Measurements from ENCODE around the gene PABPN1.

Gene PABPN1

GRCh38 chr14:23345987-23346692 lies 24.9 kb downstream of the PABPN1 start:
- H3K4me1 ChIP-seq (ENCODE audit: control insufficient read depth, insufficient read depth, low read length), result no peaks in the 10 kb centered on the region
- H3K4me3 ChIP-seq (ENCODE audit: low read length), result no peak overlapping the region
- H3K36me3 ChIP-seq (ENCODE audit: control insufficient read depth, insufficient read depth, low read length, severe bottlenecking), result no peaks in the 10 kb centered on the region
- H3K27me3 ChIP-seq (replicated peaks; ENCODE audit: control insufficient read depth, insufficient read depth, low read length), result peaks cover 10% of the 10 kb centered on the region
- no peak for DNase-seq (ENCODE audit: low read depth)
- H3K9me3 ChIP-seq (ENCODE audit: control insufficient read depth, low read length), result no peaks in the 10 kb centered on the region
- H3K9ac ChIP-seq (ENCODE audit: low read length), result no peak overlapping the region

GRCh38 chr14:23346693-23347405 lies 25.6 kb downstream of the PABPN1 start:
- no peak overlapping the region for H3K4me3 ChIP-seq (ENCODE audit: low read length)
- H3K27me3 ChIP-seq (replicated peaks; ENCODE audit: control insufficient read depth, insufficient read depth, low read length), result peaks cover 13% of the 10 kb centered on the region
- no peaks in the 10 kb centered on the region for H3K36me3 ChIP-seq (ENCODE audit: control insufficient read depth, insufficient read depth, low read length, severe bottlenecking)
- no peak for DNase-seq (ENCODE audit: low read depth)
- no peak overlapping the region for H3K9ac ChIP-seq (ENCODE audit: low read length)
- H3K9me3 ChIP-seq (ENCODE audit: control insufficient read depth, low read length), result no peaks in the 10 kb centered on the region
- H3K4me1 ChIP-seq (ENCODE audit: control insufficient read depth, insufficient read depth, low read length), result no peaks in the 10 kb centered on the region

- Histone ChIP-seq H3K4me1 (ENCODE audit: control insufficient read depth, insufficient read depth, low read length) (peaks cover 3% of the 10 kb centered on the region), H3K27me3 (replicated peaks; ENCODE audit: control insufficient read depth, insufficient read depth, low read length) (peaks cover 9% of the 10 kb centered on the region), H3K4me3 (ENCODE audit: low read length) (no peak overlapping the region), H3K9ac (ENCODE audit: low read length) (no peak overlapping the region), H3K36me3 (ENCODE audit: control insufficient read depth, insufficient read depth, low read length, severe bottlenecking) (no peaks in the 10 kb centered on the region), H3K9me3 (ENCODE audit: control insufficient read depth, low read length) (no peaks in the 10 kb centered on the region)
- DNase-seq (ENCODE audit: low read depth), result no peak
Measured at GRCh38 chr14:23347406-23348296, 26.4 kb downstream of the PABPN1 start.

GRCh38 chr14:23348297-23348655 lies 27.0 kb downstream of the PABPN1 start:
- Histone ChIP-seq H3K4me3 (ENCODE audit: low read length) (no peak overlapping the region), H3K9me3 (ENCODE audit: control insufficient read depth, low read length) (no peaks in the 10 kb centered on the region), H3K36me3 (ENCODE audit: control insufficient read depth, insufficient read depth, low read length, severe bottlenecking) (no peaks in the 10 kb centered on the region), H3K4me1 (ENCODE audit: control insufficient read depth, insufficient read depth, low read length) (peaks cover 7% of the 10 kb centered on the region), H3K9ac (ENCODE audit: low read length) (no peak overlapping the region), H3K27me3 (replicated peaks; ENCODE audit: control insufficient read depth, insufficient read depth, low read length) (peaks cover 11% of the 10 kb centered on the region)
- no peak for DNase-seq (ENCODE audit: low read depth)

GRCh38 chr14:23349156-23349845 lies 28.0 kb downstream of the PABPN1 start:
- peaks cover 8% of the 10 kb centered on the region for H3K4me1 ChIP-seq (ENCODE audit: control insufficient read depth, insufficient read depth, low read length)
- no peaks in the 10 kb centered on the region for H3K9me3 ChIP-seq (ENCODE audit: control insufficient read depth, low read length)
- no peak overlapping the region for H3K9ac ChIP-seq (ENCODE audit: low read length)
- H3K36me3 ChIP-seq (ENCODE audit: control insufficient read depth, insufficient read depth, low read length, severe bottlenecking), result no peaks in the 10 kb centered on the region
- DNase-seq (ENCODE audit: low read depth), result no peak
- H3K27me3 ChIP-seq (replicated peaks; ENCODE audit: control insufficient read depth, insufficient read depth, low read length), result peaks cover 21% of the 10 kb centered on the region
- no peak overlapping the region for H3K4me3 ChIP-seq (ENCODE audit: low read length)

- DNase-seq (ENCODE audit: low read depth), result peak; percentile 47
Measured at GRCh38 chr14:23351681-23352505, 30.6 kb downstream of the PABPN1 start.

GRCh38 chr14:23352506-23353432 lies 31.5 kb downstream of the PABPN1 start, which contains the start of gene SLC22A17:
SLC22A17 (minus strand) TSS chr14:23352887.
- H3K9me3 ChIP-seq (ENCODE audit: control insufficient read depth, low read length), result no peaks in the 10 kb centered on the region
- peaks cover 32% of the 10 kb centered on the region for H3K27me3 ChIP-seq (replicated peaks; ENCODE audit: control insufficient read depth, insufficient read depth, low read length)
- peaks cover 8% of the 10 kb centered on the region for H3K4me1 ChIP-seq (ENCODE audit: control insufficient read depth, insufficient read depth, low read length)
- no peaks in the 10 kb centered on the region for H3K36me3 ChIP-seq (ENCODE audit: control insufficient read depth, insufficient read depth, low read length, severe bottlenecking)
- peak within 1 kb of the TSS; percentile 77 for H3K4me3 ChIP-seq (ENCODE audit: low read length)
- H3K9ac ChIP-seq (ENCODE audit: low read length), result peak within 1 kb of the TSS; percentile 46
- peak; percentile 97 for DNase-seq (ENCODE audit: low read depth)

More at GRCh38 chr14:23351681-23352505, 30.6 kb downstream of the PABPN1 start:
- Histone ChIP-seq H3K4me3 (ENCODE audit: low read length) (peak overlapping the region; percentile 77), H3K36me3 (ENCODE audit: control insufficient read depth, insufficient read depth, low read length, severe bottlenecking) (no peaks in the 10 kb centered on the region), H3K9me3 (ENCODE audit: control insufficient read depth, low read length) (no peaks in the 10 kb centered on the region), H3K9ac (ENCODE audit: low read length) (peak overlapping the region; percentile 46), H3K4me1 (ENCODE audit: control insufficient read depth, insufficient read depth, low read length) (peaks cover 8% of the 10 kb centered on the region), H3K27me3 (replicated peaks; ENCODE audit: control insufficient read depth, insufficient read depth, low read length) (peaks cover 32% of the 10 kb centered on the region)

- Histone ChIP-seq H3K27me3 (replicated peaks; ENCODE audit: control insufficient read depth, insufficient read depth, low read length) (peaks cover 32% of the 10 kb centered on the region), H3K36me3 (ENCODE audit: control insufficient read depth, insufficient read depth, low read length, severe bottlenecking) (no peaks in the 10 kb centered on the region), H3K4me3 (ENCODE audit: low read length) (no peak overlapping the region), H3K9me3 (ENCODE audit: control insufficient read depth, low read length) (no peaks in the 10 kb centered on the region), H3K4me1 (ENCODE audit: control insufficient read depth, insufficient read depth, low read length) (peaks cover 8% of the 10 kb centered on the region), H3K9ac (ENCODE audit: low read length) (no peak overlapping the region)
- DNase-seq (ENCODE audit: low read depth), result no peak
Measured at GRCh38 chr14:23353433-23353780, 32.1 kb downstream of the PABPN1 start.

GRCh38 chr14:23354990-23355389 lies 33.7 kb downstream of the PABPN1 start:
- Histone ChIP-seq H3K27me3 (replicated peaks; ENCODE audit: control insufficient read depth, insufficient read depth, low read length) (peaks cover 32% of the 10 kb centered on the region), H3K9ac (ENCODE audit: low read length) (no peak overlapping the region), H3K4me1 (ENCODE audit: control insufficient read depth, insufficient read depth, low read length) (peaks cover 8% of the 10 kb centered on the region), H3K4me3 (ENCODE audit: low read length) (no peak overlapping the region), H3K9me3 (ENCODE audit: control insufficient read depth, low read length) (no peaks in the 10 kb centered on the region), H3K36me3 (ENCODE audit: control insufficient read depth, insufficient read depth, low read length, severe bottlenecking) (no peaks in the 10 kb centered on the region)
- no peak for DNase-seq (ENCODE audit: low read depth)

Measured in adipocyte (in vitro differentiated cells).